Measurements from ENCODE around the gene MTUS2. TPM values are rescaled to one million over a fixed set of nuclear protein-coding genes. Genes with fewer than 3 reads are reported as not detected.

The MTUS2 gene
- total and polyA plus RNA-seq, 2 experiments from 2014 or later = 0.27 to 0.38 TPM

- TF ChIP-seq, protein P1, sequence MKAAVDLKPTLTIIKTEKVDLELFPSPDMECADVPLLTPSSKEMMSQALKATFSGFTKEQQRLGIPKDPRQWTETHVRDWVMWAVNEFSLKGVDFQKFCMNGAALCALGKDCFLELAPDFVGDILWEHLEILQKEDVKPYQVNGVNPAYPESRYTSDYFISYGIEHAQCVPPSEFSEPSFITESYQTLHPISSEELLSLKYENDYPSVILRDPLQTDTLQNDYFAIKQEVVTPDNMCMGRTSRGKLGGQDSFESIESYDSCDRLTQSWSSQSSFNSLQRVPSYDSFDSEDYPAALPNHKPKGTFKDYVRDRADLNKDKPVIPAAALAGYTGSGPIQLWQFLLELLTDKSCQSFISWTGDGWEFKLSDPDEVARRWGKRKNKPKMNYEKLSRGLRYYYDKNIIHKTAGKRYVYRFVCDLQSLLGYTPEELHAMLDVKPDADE (IDR thresholded peaks at IDR 0.05) = no peak
- TF ChIP-seq STAT1 (IDR thresholded peaks at IDR 0.05; ENCODE audit: unreplicated experiment) (no peak), CREB1 (CRISPR knock-in tag; IDR thresholded peaks at IDR 0.05; ENCODE audit: low read depth) (no peak), POLR2AphosphoS5 (IDR thresholded peaks at IDR 0.05; ENCODE audit: low read depth) (no peak), ZNF462 (CRISPR knock-in tag; IDR thresholded peaks at IDR 0.05) (no peak)
These were observed 688.7 kb downstream of the MTUS2 start (continued) for GRCh38 chr13:29508876-29509252.

DNA sequence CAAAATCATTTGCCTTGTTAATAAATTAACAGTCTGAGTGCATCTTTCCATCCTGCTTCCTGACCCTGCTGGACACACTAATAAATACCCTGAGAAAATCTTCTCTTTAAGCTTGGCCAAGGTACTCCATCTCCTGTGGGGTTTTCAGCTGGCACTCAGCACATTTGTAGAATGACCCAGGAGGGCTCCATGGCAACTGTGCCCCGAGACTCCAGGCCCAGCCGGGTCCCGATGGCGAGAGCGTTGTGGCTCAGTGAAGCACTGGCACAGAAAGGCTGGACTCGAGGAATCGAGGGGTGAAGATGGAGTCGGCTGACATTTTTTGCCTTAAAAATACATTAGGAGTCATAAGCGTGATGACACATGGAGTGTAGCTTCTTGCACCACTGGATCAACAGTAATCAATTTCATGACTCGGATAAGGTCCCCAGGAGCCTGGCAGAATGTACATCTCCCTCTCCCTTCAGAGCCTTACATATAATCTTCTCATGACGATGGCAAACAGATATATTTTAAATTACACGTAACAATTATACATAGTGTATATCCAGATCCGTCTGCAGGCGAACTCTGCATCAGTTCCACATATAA is 690.0 kb downstream of the MTUS2 start:
- Histone ChIP-seq H3K79me2 (replicated peaks; ENCODE audit: insufficient read depth) (no peaks in the 10 kb centered on the region), H3K36me3 (ENCODE audit: insufficient read depth) (no peaks in the 10 kb centered on the region), H3K4me1 (ENCODE audit: insufficient read depth) (no peaks in the 10 kb centered on the region), H3K4me2 (no peak overlapping the region), H2AFZ (no peak overlapping the region), H3K27ac (ENCODE audit: low read depth) (no peak overlapping the region), H4K20me1 (replicated peaks; ENCODE audit: insufficient read depth) (peaks cover 18% of the 10 kb centered on the region; the same call in 1 of the 2 replicates), H3K4me3 (no peak overlapping the region), H3K27me3 (ENCODE audit: insufficient read depth) (no peaks in the 10 kb centered on the region), H3K9me2 (ENCODE audit: insufficient read depth) (no peaks in the 10 kb centered on the region), H3F3A (replicated peaks; ENCODE audit: low read depth) (no peaks in the 10 kb centered on the region; the same call in 1 of the 2 replicates)
- Mint-ChIP-seq H3K27me3 (ENCODE audit: insufficient read depth, low read depth, poor library complexity) (peaks cover 44% of the 10 kb centered on the region), H3K4me3 (no peak overlapping the region), H3K9me3 (no peaks in the 10 kb centered on the region), H3K27ac (0 out of 2 replicates have a peak overlapping the region, but pooled peaks have one; percentile 20), H3K4me1 (peaks cover 2% of the 10 kb centered on the region; the same call in 2 of the 3 replicates), H3K36me3 (ENCODE audit: low read depth) (peaks cover 42% of the 10 kb centered on the region)
- TF ChIP-seq, protein P1 (IDR thresholded peaks at IDR 0.05) = no peak
- no peak for TF ChIP-seq EZH2phosphoT487 (IDR thresholded peaks at IDR 0.05; ENCODE audit: unreplicated experiment)
- no peak for TF ChIP-seq STAT1 (IDR thresholded peaks at IDR 0.05; ENCODE audit: unreplicated experiment)
- no peak for TF ChIP-seq POLR2AphosphoS5 (IDR thresholded peaks at IDR 0.05; ENCODE audit: low read depth)
- DNase-seq (ENCODE audit: low spot score) = no peak
- ATAC-seq = no peak
